Colon (tissue), 2 donors: Measurements from ENCODE around the gene LCOR.
"Not testable (repeated sequence)": the region's sequence is repeated elsewhere in the genome, so short reads cannot be mapped to it uniquely, and the experiment has no call there.

Experiments used
- FAIRE-seq: peaks from 2 replicates; lab custom pipeline; 2012; peaks lifted over from hg19 to GRCh38; lab: Jason Lieb, UNC
- donor health status: control.
- donor health status: control.

Gene LCOR

GRCh38 chr10:97013983-97014382 is 181.9 kb downstream of the LCOR start:
- FAIRE-seq = no peak

GRCh38 chr10:97015240-97015639 is 183.1 kb downstream of the LCOR start:
- no peak for FAIRE-seq

GRCh38 chr10:97016728-97017473 is 184.8 kb downstream of the LCOR start:
- no peak for FAIRE-seq

GRCh38 chr10:97017474-97017903 is 185.4 kb downstream of the LCOR start:
- FAIRE-seq = no peak

DNA sequence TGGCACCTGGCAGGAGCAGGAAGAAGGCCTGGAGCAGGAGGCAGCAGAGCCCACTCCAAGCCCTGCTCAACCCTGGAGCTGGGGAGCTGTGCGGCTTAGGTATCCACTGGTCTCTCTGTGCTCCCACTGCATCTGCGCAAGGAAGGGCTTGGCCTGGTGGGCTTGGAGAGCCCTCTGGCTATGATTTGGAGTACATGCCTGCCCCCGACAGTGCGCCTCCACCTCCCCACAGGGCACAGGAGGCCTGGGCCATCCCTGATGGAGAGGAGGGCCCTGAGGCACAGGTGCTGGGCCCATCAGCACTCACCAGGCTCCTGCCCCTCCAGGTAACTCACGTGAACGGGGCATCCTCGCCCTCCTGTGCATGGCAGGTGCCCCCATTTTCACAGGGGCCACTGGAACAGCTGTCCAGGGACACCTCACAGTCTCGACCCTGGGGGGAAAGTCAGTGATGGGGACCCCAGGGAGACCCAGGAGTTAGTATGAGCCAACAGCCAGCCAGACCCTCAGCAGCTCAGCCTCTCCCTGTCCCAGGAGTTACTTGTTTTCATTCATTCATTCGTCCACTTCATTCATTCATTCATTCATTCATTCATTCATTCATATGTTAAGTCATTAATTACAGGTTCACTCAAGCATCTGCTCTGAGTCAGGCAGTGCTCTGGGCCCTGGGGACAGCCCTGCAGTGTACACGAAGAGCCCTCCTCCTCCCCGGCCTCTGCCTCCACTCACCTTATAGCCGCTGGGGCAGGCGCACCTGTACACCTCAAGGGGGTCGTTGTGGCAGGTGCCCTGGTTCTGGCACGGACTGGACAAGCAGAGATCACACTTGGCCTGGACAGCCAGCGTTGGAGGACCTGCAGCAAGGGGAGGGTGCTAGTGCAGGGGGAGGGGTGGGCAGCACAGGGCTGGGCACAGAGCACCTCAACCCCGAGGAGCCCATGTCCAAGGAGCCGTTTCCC is 186.4 kb downstream of the LCOR start:
- FAIRE-seq = no peak

DNA sequence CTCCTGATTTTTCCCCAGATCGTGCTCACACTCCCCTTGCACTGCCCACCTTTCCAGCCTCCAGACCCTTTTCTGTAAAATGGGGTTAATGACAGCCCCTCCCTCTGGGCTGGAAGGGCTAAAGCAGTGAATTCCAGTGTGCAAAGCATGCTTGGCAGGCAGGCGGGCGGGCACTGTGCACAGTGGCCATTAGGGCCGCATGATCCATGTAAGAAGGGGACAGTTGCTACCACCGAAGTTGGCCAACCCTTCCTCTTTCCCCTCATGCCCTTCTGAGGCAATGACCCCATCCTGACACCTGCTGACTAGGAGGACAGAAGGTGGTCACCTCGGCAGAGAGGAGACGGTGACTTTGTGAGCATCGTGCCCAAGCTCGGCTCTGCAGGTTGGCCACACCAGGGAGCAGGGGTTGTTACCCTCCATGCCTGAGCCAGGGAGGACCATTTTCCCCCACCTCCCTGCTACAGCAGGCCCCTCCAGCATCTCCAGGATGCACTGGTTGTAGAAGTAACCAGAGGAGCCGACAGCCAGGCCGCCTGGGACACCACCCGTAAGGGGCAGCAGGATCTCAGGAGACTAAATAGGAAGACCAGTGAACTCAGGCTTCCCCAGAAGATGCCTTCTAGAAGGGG is 187.2 kb downstream of the LCOR start:
- no peak for FAIRE-seq

GRCh38 chr10:97020452-97021400 is 188.6 kb downstream of the LCOR start:
- no peak for FAIRE-seq

- no peak for FAIRE-seq
Measured at GRCh38 chr10:97022616-97023015, 190.5 kb downstream of the LCOR start.

GRCh38 chr10:97023401-97024167 is 191.5 kb downstream of the LCOR start:
- no peak for FAIRE-seq

DNA sequence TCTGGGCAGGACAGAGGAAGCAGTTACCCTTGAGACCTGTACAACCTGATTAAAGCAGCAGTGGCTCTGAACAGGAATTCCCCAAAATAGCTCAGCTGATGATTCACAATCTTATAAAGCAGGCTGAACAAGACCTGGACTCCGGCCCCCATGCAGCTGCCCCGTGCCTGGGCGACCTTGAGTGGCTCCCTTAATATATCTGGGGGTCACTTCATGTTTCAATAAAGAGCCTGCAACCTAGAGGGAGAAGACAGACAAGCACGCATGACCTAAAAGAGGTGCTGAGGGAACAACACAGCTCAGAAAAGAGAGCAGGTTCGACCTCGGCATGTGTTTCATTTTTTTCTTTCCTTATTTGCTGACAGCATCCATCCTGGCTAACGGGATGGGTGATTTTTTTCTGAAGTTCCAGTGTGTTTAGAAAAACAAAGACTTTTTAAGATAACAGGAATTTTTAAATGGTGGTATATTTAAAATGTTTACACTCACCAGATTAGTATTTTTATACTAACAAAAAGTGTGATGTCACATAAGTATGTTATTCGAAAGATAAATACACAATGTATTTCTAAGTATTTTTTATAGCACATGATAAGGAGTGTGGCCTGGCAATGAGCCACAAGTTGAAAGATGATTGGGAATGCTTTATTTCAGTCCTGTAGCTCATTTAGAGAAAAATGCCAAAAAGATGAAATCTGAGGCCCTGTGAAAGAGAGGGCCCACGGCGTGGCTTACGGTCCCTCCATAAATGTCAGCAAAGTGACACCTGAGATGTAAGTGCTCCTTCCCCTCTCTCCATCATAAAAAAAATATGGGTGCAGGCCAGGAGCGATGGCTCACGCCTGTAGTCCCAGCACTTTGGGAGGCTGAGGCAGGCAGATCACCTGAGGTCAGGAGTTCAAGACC is 192.3 kb downstream of the LCOR start:
- no peak for FAIRE-seq

DNA sequence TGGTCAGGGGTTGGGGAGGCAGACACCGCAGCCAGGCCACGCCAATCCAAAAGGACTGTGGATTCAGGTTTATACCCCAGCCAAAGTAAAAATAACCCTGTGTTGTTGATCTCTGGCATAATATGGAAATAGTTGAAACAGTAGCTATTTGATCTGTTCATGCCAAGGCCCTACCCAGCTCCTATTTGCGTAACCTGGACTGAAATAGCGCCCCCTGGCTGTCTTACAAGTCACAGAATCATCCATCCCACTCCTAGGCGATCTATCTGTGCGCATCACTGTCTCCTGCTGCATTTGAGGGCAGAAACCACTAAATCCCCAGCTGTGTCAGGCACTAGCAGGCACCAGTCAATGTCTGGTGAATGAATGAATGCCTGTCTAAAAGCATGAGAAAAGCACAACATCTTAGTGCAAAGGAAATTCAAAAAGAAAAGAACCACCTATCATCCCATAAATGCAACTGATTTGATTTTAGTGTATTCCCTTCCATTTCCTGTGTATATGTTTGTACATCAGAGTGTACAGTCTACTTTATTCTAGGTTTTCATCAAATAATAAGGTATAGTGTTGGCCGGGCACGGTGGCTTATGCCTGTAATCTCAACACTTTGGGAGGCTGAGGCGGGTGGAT is 193.6 kb downstream of the LCOR start:
- no peak for FAIRE-seq

- no peak for FAIRE-seq
Measured at GRCh38 chr10:97028126-97028831, 196.2 kb downstream of the LCOR start.

DNA sequence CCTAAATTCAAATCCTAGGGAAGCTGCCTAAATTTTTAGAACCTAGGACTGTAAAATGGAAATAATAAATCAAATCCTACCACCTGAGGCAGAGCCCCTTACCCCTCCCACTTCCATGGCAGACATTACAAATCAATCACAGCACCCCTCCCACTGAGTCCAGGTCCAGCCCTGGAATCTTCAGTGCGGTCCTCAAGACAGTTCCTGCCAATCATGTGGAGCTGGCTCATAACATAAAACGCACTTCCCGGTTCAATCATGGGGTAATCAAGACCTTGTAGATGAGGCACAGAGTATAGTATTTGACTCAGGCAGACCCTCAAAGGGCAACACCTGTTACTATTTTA is 196.7 kb downstream of the LCOR start:
- no peak for FAIRE-seq

DNA sequence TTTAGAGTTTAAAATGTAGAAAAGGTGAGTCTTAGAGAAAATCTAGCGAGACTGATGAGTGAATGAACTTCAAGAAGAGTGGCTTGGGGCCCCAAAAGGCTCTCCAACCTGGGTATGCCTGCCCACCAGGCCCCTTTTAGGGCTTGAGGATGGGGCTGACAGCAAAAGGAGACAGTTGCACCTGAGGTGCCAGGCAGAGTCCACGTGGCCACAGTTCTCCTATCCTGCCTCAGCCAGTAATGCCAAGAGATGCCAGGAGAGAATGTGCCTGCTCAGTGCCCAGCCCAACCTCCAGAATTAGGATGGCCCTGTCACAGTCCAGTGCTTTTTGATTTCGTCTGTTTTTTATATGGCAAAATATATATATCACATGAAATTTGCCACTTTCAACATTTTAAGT is 197.2 kb downstream of the LCOR start:
- no peak for FAIRE-seq

- no peak for FAIRE-seq
Measured at GRCh38 chr10:97030894-97031293, 198.8 kb downstream of the LCOR start.

- no peak for FAIRE-seq
Measured at GRCh38 chr10:97031459-97031858, 199.4 kb downstream of the LCOR start.

DNA sequence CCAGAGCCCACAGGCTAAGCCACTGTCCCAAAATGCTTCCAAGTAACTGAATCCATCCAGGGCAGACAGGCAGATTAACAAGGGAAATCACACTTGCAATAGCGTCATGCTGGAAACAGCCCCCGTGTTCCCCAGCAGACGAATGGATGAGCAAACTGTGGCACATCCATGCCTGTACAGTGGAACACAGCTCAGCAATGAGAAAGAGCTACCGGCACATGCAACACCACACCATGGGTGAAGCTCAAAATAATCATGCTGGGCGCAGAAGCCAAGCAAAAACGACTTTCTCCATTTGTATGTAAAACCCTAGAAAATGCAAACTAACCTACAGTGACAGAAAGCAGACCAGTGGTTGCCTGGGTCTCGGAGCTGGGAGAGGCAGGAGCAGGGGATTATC is 200.5 kb downstream of the LCOR start:
- FAIRE-seq = no peak

GRCh38 chr10:97033841-97034240 is 201.7 kb downstream of the LCOR start:
- FAIRE-seq = not testable (repeated sequence)

DNA sequence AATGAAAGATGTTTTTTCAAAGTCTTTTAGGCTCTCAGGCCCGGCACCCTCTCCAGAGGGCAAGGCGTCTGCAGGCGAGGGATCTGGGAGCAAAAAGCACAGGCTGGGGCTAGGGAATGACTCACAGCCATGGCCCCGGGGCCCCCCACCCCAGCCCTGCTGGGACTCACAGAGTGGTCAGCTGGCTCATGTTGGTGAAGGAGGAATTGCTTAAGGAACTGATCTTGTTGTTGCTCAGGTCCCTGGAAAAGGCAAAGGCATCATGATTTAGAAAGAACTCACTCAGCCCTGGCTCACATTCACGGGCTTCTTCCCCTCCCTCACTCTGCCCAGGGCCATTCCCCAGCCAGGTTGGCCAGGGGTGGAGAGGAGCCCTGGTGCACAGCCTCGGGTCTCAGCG is 202.2 kb downstream of the LCOR start:
- FAIRE-seq = no peak
